Measurements from ENCODE around the gene ERC2.

The ERC2 gene

DNA sequence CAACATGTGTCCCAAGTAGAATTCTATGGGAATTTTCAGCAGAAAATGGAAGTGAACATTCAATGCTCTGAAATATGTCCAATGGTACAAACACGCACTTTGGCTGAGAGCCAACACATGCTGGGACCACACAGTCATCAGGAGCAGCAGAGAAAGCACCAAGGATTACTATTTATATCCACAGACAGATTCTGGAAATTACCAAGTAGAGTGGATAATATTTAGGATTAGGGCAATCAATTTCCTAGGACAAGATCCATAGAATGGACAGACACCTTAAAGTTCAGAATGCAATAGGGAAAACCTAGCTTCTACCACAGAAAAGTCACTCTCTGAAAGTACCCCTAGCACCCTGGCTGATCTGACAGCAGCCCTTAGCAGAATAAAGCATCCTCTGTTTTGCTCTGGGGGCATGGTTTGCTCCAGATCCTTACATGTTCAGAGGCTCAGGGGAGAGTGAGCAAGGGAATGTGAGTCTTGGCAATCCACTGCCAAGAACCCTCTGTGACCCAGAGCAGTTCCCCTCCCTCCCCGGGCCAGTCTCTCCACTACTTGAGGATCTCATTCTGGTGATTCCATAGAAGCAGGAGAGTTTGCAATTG, 775.2 kb downstream of the ERC2 start:
- Histone ChIP-seq H3K4me2 (ENCODE audit: low read depth, low read length, poor library complexity, severe bottlenecking) (no peak overlapping the region), H3K4me1 (ENCODE audit: insufficient read depth, low read length, poor library complexity, severe bottlenecking) (peaks cover 40% of the 10 kb centered on the region), H3K4me3 (ENCODE audit: low read length, poor library complexity, severe bottlenecking) (no peak overlapping the region), H4K20me1 (ENCODE audit: insufficient read depth, low read length, poor library complexity, severe bottlenecking) (no peaks in the 10 kb centered on the region), H3F3A (ENCODE audit: low read depth) (no peaks in the 10 kb centered on the region), H3K27me3 (ENCODE audit: insufficient read depth, low read length, poor library complexity, severe bottlenecking) (no peaks in the 10 kb centered on the region), H3K9me2 (replicated peaks; ENCODE audit: low read depth, low read length) (no peaks in the 10 kb centered on the region), H3K79me2 (ENCODE audit: insufficient read depth, low read length) (no peaks in the 10 kb centered on the region), H3K9ac (ENCODE audit: low read depth, low read length, poor library complexity, severe bottlenecking) (no peak overlapping the region), H3K9me3 (ENCODE audit: insufficient read depth, low read depth, low read length) (no peaks in the 10 kb centered on the region), H2AFZ (ENCODE audit: low read length) (no peak overlapping the region), H3K36me3 (ENCODE audit: insufficient read depth, low read length) (no peaks in the 10 kb centered on the region)
- TF ChIP-seq EZH2phosphoT487 (IDR thresholded peaks at IDR 0.05; ENCODE audit: borderline replicate concordance), result no peak
- TF ChIP-seq, protein P1, sequence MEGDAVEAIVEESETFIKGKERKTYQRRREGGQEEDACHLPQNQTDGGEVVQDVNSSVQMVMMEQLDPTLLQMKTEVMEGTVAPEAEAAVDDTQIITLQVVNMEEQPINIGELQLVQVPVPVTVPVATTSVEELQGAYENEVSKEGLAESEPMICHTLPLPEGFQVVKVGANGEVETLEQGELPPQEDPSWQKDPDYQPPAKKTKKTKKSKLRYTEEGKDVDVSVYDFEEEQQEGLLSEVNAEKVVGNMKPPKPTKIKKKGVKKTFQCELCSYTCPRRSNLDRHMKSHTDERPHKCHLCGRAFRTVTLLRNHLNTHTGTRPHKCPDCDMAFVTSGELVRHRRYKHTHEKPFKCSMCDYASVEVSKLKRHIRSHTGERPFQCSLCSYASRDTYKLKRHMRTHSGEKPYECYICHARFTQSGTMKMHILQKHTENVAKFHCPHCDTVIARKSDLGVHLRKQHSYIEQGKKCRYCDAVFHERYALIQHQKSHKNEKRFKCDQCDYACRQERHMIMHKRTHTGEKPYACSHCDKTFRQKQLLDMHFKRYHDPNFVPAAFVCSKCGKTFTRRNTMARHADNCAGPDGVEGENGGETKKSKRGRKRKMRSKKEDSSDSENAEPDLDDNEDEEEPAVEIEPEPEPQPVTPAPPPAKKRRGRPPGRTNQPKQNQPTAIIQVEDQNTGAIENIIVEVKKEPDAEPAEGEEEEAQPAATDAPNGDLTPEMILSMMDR (conservative IDR thresholded peaks at IDR 0.05; ENCODE audit: low read length), result no peak

DNA sequence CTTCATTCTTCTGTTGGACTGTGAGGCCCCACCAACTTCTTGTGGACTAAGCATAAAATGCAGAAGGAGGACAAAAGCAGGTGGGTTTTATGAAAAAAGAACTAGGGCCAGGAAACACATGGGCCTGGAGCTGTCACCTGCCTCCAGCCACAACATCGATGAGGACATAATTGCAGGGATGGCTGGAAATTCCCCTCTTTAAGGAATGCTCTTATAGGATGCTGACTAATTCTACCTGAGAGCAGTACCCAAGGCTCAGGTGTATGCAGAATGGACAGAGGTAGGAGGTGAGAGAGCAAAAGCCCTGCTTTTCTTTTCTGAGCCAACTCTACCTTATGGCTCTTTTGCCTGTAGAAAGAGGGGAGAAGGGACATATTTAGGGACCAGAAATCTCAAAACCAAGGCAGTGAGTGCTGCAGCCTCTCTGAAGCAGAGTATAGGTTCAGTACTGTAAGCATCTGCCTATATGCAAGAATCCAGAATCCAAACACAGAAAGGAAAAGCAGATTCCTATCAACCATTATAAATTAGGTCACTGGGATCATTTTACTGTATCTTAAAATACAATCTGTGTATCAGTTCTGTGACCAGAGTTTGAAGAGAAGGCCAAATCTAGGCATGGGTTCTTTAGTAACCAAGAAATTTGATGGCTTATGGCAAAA, 775.8 kb downstream of the ERC2 start:
- Histone ChIP-seq H3K36me3 (ENCODE audit: insufficient read depth, low read length) (no peaks in the 10 kb centered on the region), H3K4me3 (ENCODE audit: low read length, poor library complexity, severe bottlenecking) (no peak overlapping the region), H3K4me1 (ENCODE audit: insufficient read depth, low read length, poor library complexity, severe bottlenecking) (peaks cover 40% of the 10 kb centered on the region), H3K9me3 (ENCODE audit: insufficient read depth, low read depth, low read length) (no peaks in the 10 kb centered on the region), H3K9me2 (replicated peaks; ENCODE audit: low read depth, low read length) (no peaks in the 10 kb centered on the region), H3K79me2 (ENCODE audit: insufficient read depth, low read length) (no peaks in the 10 kb centered on the region), H4K20me1 (ENCODE audit: insufficient read depth, low read length, poor library complexity, severe bottlenecking) (no peaks in the 10 kb centered on the region), H3F3A (ENCODE audit: low read depth) (no peaks in the 10 kb centered on the region), H3K4me2 (ENCODE audit: low read depth, low read length, poor library complexity, severe bottlenecking) (no peak overlapping the region), H3K27me3 (ENCODE audit: insufficient read depth, low read length, poor library complexity, severe bottlenecking) (no peaks in the 10 kb centered on the region), H2AFZ (ENCODE audit: low read length) (peak overlapping the region; percentile 13; the same call in 1 of the 2 replicates), H3K9ac (ENCODE audit: low read depth, low read length, poor library complexity, severe bottlenecking) (no peak overlapping the region)
- TF ChIP-seq, protein P1 (conservative IDR thresholded peaks at IDR 0.05; ENCODE audit: low read length), result no peak
- TF ChIP-seq EZH2phosphoT487 (IDR thresholded peaks at IDR 0.05; ENCODE audit: borderline replicate concordance), result no peak

GRCh38 chr3:55691141-55691540, 777.1 kb downstream of the ERC2 start:
- Histone ChIP-seq H4K20me1 (ENCODE audit: insufficient read depth, low read length, poor library complexity, severe bottlenecking) (no peaks in the 10 kb centered on the region), H3K4me2 (ENCODE audit: low read depth, low read length, poor library complexity, severe bottlenecking) (peak overlapping the region; percentile 70), H3K27me3 (ENCODE audit: insufficient read depth, low read length, poor library complexity, severe bottlenecking) (no peaks in the 10 kb centered on the region), H3K4me1 (ENCODE audit: insufficient read depth, low read length, poor library complexity, severe bottlenecking) (peaks cover 40% of the 10 kb centered on the region), H3K9me2 (replicated peaks; ENCODE audit: low read depth, low read length) (no peaks in the 10 kb centered on the region), H3K9ac (ENCODE audit: low read depth, low read length, poor library complexity, severe bottlenecking) (peak overlapping the region; percentile 27), H3K36me3 (ENCODE audit: insufficient read depth, low read length) (no peaks in the 10 kb centered on the region), H3K9me3 (ENCODE audit: insufficient read depth, low read depth, low read length) (no peaks in the 10 kb centered on the region), H2AFZ (ENCODE audit: low read length) (peak overlapping the region; percentile 25), H3K79me2 (ENCODE audit: insufficient read depth, low read length) (no peaks in the 10 kb centered on the region), H3K4me3 (ENCODE audit: low read length, poor library complexity, severe bottlenecking) (peak overlapping the region; percentile 38), H3F3A (ENCODE audit: low read depth) (no peaks in the 10 kb centered on the region)
- TF ChIP-seq, protein P1 (conservative IDR thresholded peaks at IDR 0.05; ENCODE audit: low read length), result no peak
- no peak for TF ChIP-seq EZH2phosphoT487 (IDR thresholded peaks at IDR 0.05; ENCODE audit: borderline replicate concordance)
